Lung (tissue), 12 donors: ENCODE data around the gene PPIL4. TPM values are rescaled to one million over a fixed set of nuclear protein-coding genes. Genes with fewer than 3 reads are reported as not detected.
"Not testable (repeated sequence)": the region's sequence is repeated elsewhere in the genome, so short reads cannot be mapped to it uniquely, and the experiment has no call there.

ENCODE experiments used
- ATAC-seq: fragments of 200-7000 bp; cut with Tn5 transposase; one replicate; pipeline ENCODE4 v1.9.1; 2020; ENCODE audit warnings: moderate number of reproducible peaks; ENCODE audit not compliant: insufficient read depth, low FRiP score
- DNase-seq, 3 donors: peaks; one replicate each; pipeline ENCODE4 v3.0.0-alpha.2; 2013 to 2017
- H3K27ac ChIP-seq, 2 donors: one replicate each; pipeline ENCODE4 v1.5.1; 2013; ENCODE audit warnings: mild to moderate bottlenecking in 2 of 2, moderate library complexity in 2 of 2, control low read depth in 1 of 2, inconsistent platforms in 1 of 2, low read depth in 1 of 2, low read length in 1 of 2
- H3K27me3 ChIP-seq, 3 donors: one replicate each; pipeline ENCODE4 v1.5.1; 2013; ENCODE audit warnings: low read length in 2 of 3; ENCODE audit not compliant: control insufficient read depth in 3 of 3, insufficient read depth in 3 of 3
- H3K36me3 ChIP-seq, 4 donors: one replicate each; pipeline ENCODE4 v1.5.1; 2013; ENCODE audit warnings: low read length in 4 of 4, mild to moderate bottlenecking in 1 of 4, moderate library complexity in 1 of 4; ENCODE audit not compliant: control insufficient read depth in 4 of 4, insufficient read depth in 4 of 4
- H3K4me1 ChIP-seq, 5 donors: one replicate each; pipeline ENCODE4 v1.5.1; 2013; ENCODE audit warnings: low read length in 5 of 5, mild to moderate bottlenecking in 2 of 5, moderate library complexity in 1 of 5; ENCODE audit not compliant: control insufficient read depth in 5 of 5, insufficient read depth in 5 of 5
- H3K4me3 ChIP-seq: one replicate; pipeline ENCODE4 v1.5.1; 2013; ENCODE audit warnings: mild to moderate bottlenecking, control low read depth, moderate library complexity
- H3K9ac ChIP-seq, 2 donors: one replicate each; pipeline ENCODE4 v1.5.1; 2013; ENCODE audit warnings: low read length in 2 of 2, control low read depth in 1 of 2; ENCODE audit not compliant: insufficient read depth in 1 of 2
- H3K9me3 ChIP-seq, 4 donors: one replicate each; pipeline ENCODE4 v1.5.1; 2013; ENCODE audit warnings: low read length in 3 of 4, mild to moderate bottlenecking in 1 of 4, moderate library complexity in 1 of 4; ENCODE audit not compliant: control insufficient read depth in 4 of 4, insufficient read depth in 3 of 4
- WGBS, 2 donors: extraction: QIAGEN DNeasy Blood & Tissue Kit; methylation state at CpG; one replicate each; pipeline ENCODE4 v1.1.7; 2013; 5-methylcytosine and 5-hydroxymethylcytosine counted together
- polyA plus RNA-seq, 2 donors: library from polyadenylated mRNA; stranded (reverse); fragments of 200-250 nt; gene quantifications; one replicate each; pipeline ENCODE4 v1.2.1, GENCODE V29; 2013
- total RNA-seq, 2 donors: library from RNA; depleted of rRNA in 1 of 2; stranded (reverse); fragments of >200 nt in 1 of 2; gene quantifications; one replicate each; pipeline ENCODE4 v1.2.1, GENCODE V29; 2014 to 2021
- TF ChIP-seq, protein P1 (sequence below): IDR thresholded peaks from 2 replicates; pipeline ENCODE4 v1.5.1; 2012; ENCODE audit warnings: mild to moderate bottlenecking; ENCODE audit errors: control extremely low read depth, extremely low read depth
- donor health status: control.
- donor health status: control.
- donor health status: Bipolar disorder and iron deficiency.
- donor health status: healthy.
- donor health status: DM: yes; HTN: yes; CAD: no.

PPIL4 gene
- total and polyA plus RNA-seq, 4 donors, result 15.7 to 52.3 (median 21.9) TPM

DNA sequence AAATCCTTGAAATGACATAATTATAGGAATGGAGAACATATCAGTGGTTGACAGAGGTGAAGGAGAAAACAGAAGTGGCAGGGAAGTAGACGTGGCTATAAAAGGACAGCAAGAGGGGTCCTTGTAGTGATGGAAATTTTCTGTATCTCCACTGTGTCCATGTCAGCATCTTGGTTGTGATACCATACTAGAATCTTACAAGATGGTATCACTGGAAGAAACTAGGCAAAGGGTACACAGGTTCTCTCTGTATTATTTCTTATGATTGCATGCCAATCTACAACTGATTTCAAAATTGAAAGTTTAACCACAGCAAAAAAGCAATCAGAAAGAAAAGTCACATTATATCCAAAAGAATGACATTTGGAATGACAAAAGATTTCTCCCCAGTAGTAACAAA lies 44.6 kb downstream of the PPIL4 start:
- TF ChIP-seq, protein P1, sequence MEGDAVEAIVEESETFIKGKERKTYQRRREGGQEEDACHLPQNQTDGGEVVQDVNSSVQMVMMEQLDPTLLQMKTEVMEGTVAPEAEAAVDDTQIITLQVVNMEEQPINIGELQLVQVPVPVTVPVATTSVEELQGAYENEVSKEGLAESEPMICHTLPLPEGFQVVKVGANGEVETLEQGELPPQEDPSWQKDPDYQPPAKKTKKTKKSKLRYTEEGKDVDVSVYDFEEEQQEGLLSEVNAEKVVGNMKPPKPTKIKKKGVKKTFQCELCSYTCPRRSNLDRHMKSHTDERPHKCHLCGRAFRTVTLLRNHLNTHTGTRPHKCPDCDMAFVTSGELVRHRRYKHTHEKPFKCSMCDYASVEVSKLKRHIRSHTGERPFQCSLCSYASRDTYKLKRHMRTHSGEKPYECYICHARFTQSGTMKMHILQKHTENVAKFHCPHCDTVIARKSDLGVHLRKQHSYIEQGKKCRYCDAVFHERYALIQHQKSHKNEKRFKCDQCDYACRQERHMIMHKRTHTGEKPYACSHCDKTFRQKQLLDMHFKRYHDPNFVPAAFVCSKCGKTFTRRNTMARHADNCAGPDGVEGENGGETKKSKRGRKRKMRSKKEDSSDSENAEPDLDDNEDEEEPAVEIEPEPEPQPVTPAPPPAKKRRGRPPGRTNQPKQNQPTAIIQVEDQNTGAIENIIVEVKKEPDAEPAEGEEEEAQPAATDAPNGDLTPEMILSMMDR, result no peak
- 85 to 97% methylated on average over 1 of the region's 1 CpG for WGBS, 2 donors
- ATAC-seq, result no peak
- no peak overlapping the region for H3K4me3 ChIP-seq
- DNase-seq, result no peak
- no peak overlapping the region for H3K9ac ChIP-seq
- H3K4me1 ChIP-seq, result no peaks in the 10 kb centered on the region
- H3K36me3 ChIP-seq, result peaks cover 0 to 4% (median 2%) of the 10 kb centered on the region in 4 donors
- H3K27me3 ChIP-seq, result no peaks in the 10 kb centered on the region
- no peak overlapping the region for H3K27ac ChIP-seq
- H3K9me3 ChIP-seq, result no peaks in the 10 kb centered on the region

DNA sequence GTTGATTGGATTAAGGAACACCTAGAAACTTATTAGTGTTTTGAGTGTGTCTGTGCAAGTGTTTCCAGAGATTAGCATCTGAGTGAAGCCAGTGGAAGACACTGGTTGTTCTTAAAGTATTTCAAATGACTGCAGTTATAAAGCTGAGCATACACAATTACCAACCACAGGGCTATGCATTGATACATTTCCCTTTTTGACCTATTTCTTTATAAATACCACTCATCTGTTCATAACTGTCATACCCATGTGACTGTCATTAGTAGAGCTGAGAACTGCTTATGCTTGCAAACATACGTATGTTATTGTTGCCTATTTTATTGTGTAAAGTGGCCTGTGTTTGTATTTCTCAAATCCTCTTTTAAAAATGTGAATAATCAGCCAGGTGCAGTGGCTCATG lies 45.7 kb downstream of the PPIL4 start:
- TF ChIP-seq, protein P1, result no peak
- 77 to 83% methylated on average over 1 of the region's 1 CpG for WGBS, 2 donors
- Histone ChIP-seq H3K27ac (no peak overlapping the region), H3K9ac (no peak overlapping the region), H3K4me3 (no peak overlapping the region), H3K27me3 (no peaks in the 10 kb centered on the region), H3K36me3 (peaks cover 0 to 4% (median 2%) of the 10 kb centered on the region in 4 donors), H3K4me1 (no peaks in the 10 kb centered on the region), H3K9me3 (no peaks in the 10 kb centered on the region)
- no peak for ATAC-seq
- DNase-seq, result no peak

DNA sequence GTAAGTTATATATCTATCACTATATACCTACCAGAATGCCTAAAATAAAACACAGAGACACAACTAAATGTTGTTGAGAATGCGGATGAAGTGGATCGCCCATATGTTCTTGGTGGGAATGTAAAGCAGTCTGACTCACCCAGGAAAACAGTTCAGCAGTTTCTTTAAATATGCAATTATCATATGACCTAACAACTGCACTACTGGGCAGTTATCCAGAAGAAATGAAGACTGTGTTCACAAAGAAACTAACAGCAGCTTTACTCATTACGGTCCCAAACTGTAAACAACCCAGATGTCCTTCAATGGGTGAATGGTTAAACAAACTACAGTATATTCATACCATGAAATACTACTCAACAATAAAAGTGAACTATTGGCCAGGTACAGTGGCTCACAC lies 46.8 kb downstream of the PPIL4 start:
- H3K27ac ChIP-seq, result no peak overlapping the region

DNA sequence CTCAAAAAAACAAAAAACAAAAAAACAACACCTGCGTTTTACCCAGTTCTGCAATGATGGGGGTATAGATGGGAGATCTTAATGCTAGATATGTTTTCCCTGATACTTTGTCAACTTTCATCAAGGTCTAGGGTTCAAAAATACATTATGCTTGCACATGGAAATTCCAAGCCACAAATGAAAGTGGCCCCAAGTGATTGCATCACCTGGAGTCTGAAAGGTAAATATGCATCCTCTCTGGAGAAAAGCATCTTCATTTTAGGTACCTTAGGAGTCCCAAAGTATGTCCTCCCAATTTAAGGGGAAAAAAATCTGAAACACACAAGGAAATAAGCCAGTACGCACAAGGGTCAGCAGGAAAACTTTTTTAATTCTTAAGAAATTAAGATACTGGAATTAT lies 48.5 kb downstream of the PPIL4 start:
- Histone ChIP-seq H3K4me3 (no peak overlapping the region), H3K9me3 (no peaks in the 10 kb centered on the region), H3K4me1 (no peaks in the 10 kb centered on the region), H3K27me3 (no peaks in the 10 kb centered on the region), H3K9ac (no peak overlapping the region), H3K27ac (no peak overlapping the region), H3K36me3 (peaks cover 0 to 2% (median under 1%) of the 10 kb centered on the region in 4 donors)
- DNase-seq (no peak), ATAC-seq (no peak)
- 95% methylated on average over 2 of the region's 2 CpGs for WGBS, 2 donors
- TF ChIP-seq, protein P1, result no peak

More for the DNA sequence above, 46.8 kb downstream of the PPIL4 start:
- TF ChIP-seq, protein P1, result no peak
- WGBS, 2 donors, result 77 to 92% methylated on average over 3 of the region's 3 CpGs
- no peaks in the 10 kb centered on the region for H3K9me3 ChIP-seq
- no peaks in the 10 kb centered on the region for H3K4me1 ChIP-seq
- H3K27me3 ChIP-seq, result no peaks in the 10 kb centered on the region
- ATAC-seq, result no peak
- DNase-seq, result peak in 2 of 3 donors; percentile 87 to 91
- H3K36me3 ChIP-seq, result peaks cover 0 to 2% (median 2%) of the 10 kb centered on the region in 4 donors
- no peak overlapping the region for H3K4me3 ChIP-seq
- no peak overlapping the region for H3K9ac ChIP-seq

DNA sequence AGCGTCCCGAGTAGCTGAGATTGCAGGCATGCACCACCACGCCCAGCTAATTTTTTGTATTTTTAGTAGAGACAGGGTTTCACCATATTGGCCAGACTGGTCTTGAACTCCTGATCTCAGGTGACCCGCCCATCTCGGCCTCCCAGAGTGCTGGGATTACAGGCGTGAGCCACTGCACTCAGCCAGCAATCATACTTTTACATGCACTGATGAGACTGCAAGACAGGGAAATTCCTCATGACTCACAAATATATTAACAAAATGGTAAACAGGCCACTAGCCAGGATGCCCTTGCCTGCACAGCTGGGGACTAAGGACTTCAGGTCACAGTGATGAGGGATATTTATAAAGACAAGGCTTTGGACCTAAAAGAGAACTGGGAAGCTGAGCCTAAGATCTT lies 49.2 kb downstream of the PPIL4 start:
- not testable (repeated sequence) for H3K27me3 ChIP-seq, H3K36me3 ChIP-seq, ATAC-seq, H3K27ac ChIP-seq, DNase-seq, H3K9ac ChIP-seq, H3K4me1 ChIP-seq, H3K4me3 ChIP-seq, H3K9me3 ChIP-seq
- 95 to 96% methylated on average over 6 of the region's 6 CpGs for WGBS, 2 donors
